ENCODE data around the gene PDCL2.

The PDCL2 gene

GRCh38 chr4:55612341-55612740 is 20.3 kb upstream of the PDCL2 start:
- no peak for TF ChIP-seq CTCF (IDR thresholded peaks at IDR 0.05; ENCODE audit: insufficient read depth, low read depth, low read length, missing control alignments)
- H3K4me3 ChIP-seq (ENCODE audit: low read length) = no peak overlapping the region
- peak; percentile 77 for DNase-seq (ENCODE audit: low read depth)

- DNase-seq (ENCODE audit: low read depth) = peak; percentile 89
- TF ChIP-seq CTCF (IDR thresholded peaks at IDR 0.05; ENCODE audit: insufficient read depth, low read depth, low read length, missing control alignments) = no peak
Observed at GRCh38 chr4:55611358-55612059, 19.5 kb upstream of the PDCL2 start.

GRCh38 chr4:55610381-55610780 is 18.3 kb upstream of the PDCL2 start:
- TF ChIP-seq CTCF (IDR thresholded peaks at IDR 0.05; ENCODE audit: insufficient read depth, low read depth, low read length, missing control alignments) = no peak
- DNase-seq (ENCODE audit: low read depth) = no peak

More at GRCh38 chr4:55611358-55612059, 19.5 kb upstream of the PDCL2 start:
- no peak overlapping the region for H3K4me3 ChIP-seq (ENCODE audit: low read length)

GRCh38 chr4:55609393-55609866 is 17.4 kb upstream of the PDCL2 start:
- no peak overlapping the region for H3K4me3 ChIP-seq (ENCODE audit: low read length)
- peak; percentile 100 for DNase-seq (ENCODE audit: low read depth)
- no peak for TF ChIP-seq CTCF (IDR thresholded peaks at IDR 0.05; ENCODE audit: insufficient read depth, low read depth, low read length, missing control alignments)

More at GRCh38 chr4:55610381-55610780, 18.3 kb upstream of the PDCL2 start:
- H3K4me3 ChIP-seq (ENCODE audit: low read length) = no peak overlapping the region

- no peak for TF ChIP-seq CTCF (IDR thresholded peaks at IDR 0.05; ENCODE audit: insufficient read depth, low read depth, low read length, missing control alignments)
- no peak overlapping the region for H3K4me3 ChIP-seq (ENCODE audit: low read length)
- peak; percentile 16 for DNase-seq (ENCODE audit: low read depth)
Observed at GRCh38 chr4:55608591-55608990, 16.5 kb upstream of the PDCL2 start.

- no peak for TF ChIP-seq CTCF (IDR thresholded peaks at IDR 0.05; ENCODE audit: insufficient read depth, low read depth, low read length, missing control alignments)
- no peak overlapping the region for H3K4me3 ChIP-seq (ENCODE audit: low read length)
- DNase-seq (ENCODE audit: low read depth) = no peak
Observed at GRCh38 chr4:55604996-55605395, 13.0 kb upstream of the PDCL2 start.

- no peak overlapping the region for H3K4me3 ChIP-seq (ENCODE audit: low read length)
- no peak for TF ChIP-seq CTCF (IDR thresholded peaks at IDR 0.05; ENCODE audit: insufficient read depth, low read depth, low read length, missing control alignments)
- no peak for DNase-seq (ENCODE audit: low read depth)
Observed at GRCh38 chr4:55600640-55601039, 8.6 kb upstream of the PDCL2 start.
